Activated T-helper 2 cell treated with anti-CD3 and anti-CD28 coated beads, Interferon-gamma antibody, Interleukin-2, Interleukin-4, amounts not matched to agents 10 μg/mL and 5 μg/mL and 100 μg/mL, durations not matched to agents 14 hours and 24 hours and 36 hours (primary cell): Measurements from ENCODE around the gene LMNTD1. TPM values are rescaled to one million over a fixed set of nuclear protein-coding genes. Genes with fewer than 3 reads are reported as not detected.
A peak's percentile ranks its signal among the peaks of the same experiment; 100 is the strongest.

Experiments used
- DNase-seq: peaks from one replicate; pipeline ENCODE4 v3.0.0; 2021; ENCODE audit warnings: low spot score
- H3K27ac Mint-ChIP-seq: one replicate; pipeline ENCODE4 v1.8.0; 2021; ENCODE audit warnings: mixed read lengths
- H3K27me3 Mint-ChIP-seq: one replicate; pipeline ENCODE4 v1.8.0; 2021; ENCODE audit warnings: low read depth, mixed read lengths
- H3K36me3 Mint-ChIP-seq: one replicate; pipeline ENCODE4 v1.8.0; 2021; ENCODE audit warnings: low read depth, mixed read lengths
- H3K4me1 Mint-ChIP-seq: one replicate; pipeline ENCODE4 v1.8.0; 2021; ENCODE audit warnings: low read depth, mixed read lengths
- H3K4me3 Mint-ChIP-seq: one replicate; pipeline ENCODE4 v1.8.0; 2021; ENCODE audit warnings: low read depth, mild to moderate bottlenecking, moderate library complexity, mixed read lengths
- H3K9me3 Mint-ChIP-seq: one replicate; pipeline ENCODE4 v1.8.0; 2021; ENCODE audit warnings: mixed read lengths
- intact Hi-C: fragments of 100-400 bp; cut with micrococcal nuclease; formaldehyde crosslinking; loops from one replicate; pipeline ENCODE4 v1.15.1; 2023
- total RNA-seq: library from RNA; stranded (reverse); gene quantifications from 2 replicates; pipeline ENCODE4 v1.2.3, GENCODE V29; 2022

Gene LMNTD1
- total RNA-seq, 1 donor from 2014 or later = not detected

- no peaks in the 10 kb centered on the region for H3K4me1 Mint-ChIP-seq
- H3K9me3 Mint-ChIP-seq = peaks cover 5% of the 10 kb centered on the region
- no peaks in the 10 kb centered on the region for H3K36me3 Mint-ChIP-seq
- no peak overlapping the region for H3K27ac Mint-ChIP-seq
- DNase-seq = no peak
- H3K4me3 Mint-ChIP-seq = no peak overlapping the region
- no peaks in the 10 kb centered on the region for H3K27me3 Mint-ChIP-seq
- intact Hi-C loops = no loop called here
Observed at GRCh38 chr12:25469368-25469767, 83.7 kb downstream of the LMNTD1 start.

- no peaks in the 10 kb centered on the region for H3K36me3 Mint-ChIP-seq
- no peak for DNase-seq
- H3K4me3 Mint-ChIP-seq = no peak overlapping the region
- intact Hi-C loops = no loop called here
- H3K27ac Mint-ChIP-seq = no peak overlapping the region
- peaks cover 2% of the 10 kb centered on the region for H3K4me1 Mint-ChIP-seq
- peaks cover 5% of the 10 kb centered on the region for H3K9me3 Mint-ChIP-seq
- H3K27me3 Mint-ChIP-seq = no peaks in the 10 kb centered on the region
Observed at GRCh38 chr12:25463521-25463920, 89.6 kb downstream of the LMNTD1 start.

- no peaks in the 10 kb centered on the region for H3K36me3 Mint-ChIP-seq
- H3K9me3 Mint-ChIP-seq = peaks cover 5% of the 10 kb centered on the region
- DNase-seq = no peak
- H3K4me1 Mint-ChIP-seq = peaks cover 2% of the 10 kb centered on the region
- H3K27ac Mint-ChIP-seq = no peak overlapping the region
- intact Hi-C loops = no loop called here
- no peaks in the 10 kb centered on the region for H3K27me3 Mint-ChIP-seq
- no peak overlapping the region for H3K4me3 Mint-ChIP-seq
Observed at GRCh38 chr12:25463005-25463404, 90.1 kb downstream of the LMNTD1 start.

GRCh38 chr12:25459541-25459951, 93.5 kb downstream of the LMNTD1 start:
- Mint-ChIP-seq H3K36me3 (no peaks in the 10 kb centered on the region), H3K9me3 (no peaks in the 10 kb centered on the region)

GRCh38 chr12:25458047-25458552, 95.0 kb downstream of the LMNTD1 start:
- peaks cover 2% of the 10 kb centered on the region for H3K4me1 Mint-ChIP-seq
- no peak overlapping the region for H3K27ac Mint-ChIP-seq
- intact Hi-C loops = no loop called here
- H3K4me3 Mint-ChIP-seq = no peak overlapping the region
- H3K27me3 Mint-ChIP-seq = no peaks in the 10 kb centered on the region
- no peak for DNase-seq
- H3K36me3 Mint-ChIP-seq = no peaks in the 10 kb centered on the region
- H3K9me3 Mint-ChIP-seq = no peaks in the 10 kb centered on the region

More at GRCh38 chr12:25459541-25459951, 93.5 kb downstream of the LMNTD1 start:
- intact Hi-C loops = no loop called here
- no peak for DNase-seq
- Mint-ChIP-seq H3K4me1 (peaks cover 2% of the 10 kb centered on the region), H3K4me3 (no peak overlapping the region), H3K27me3 (no peaks in the 10 kb centered on the region), H3K27ac (no peak overlapping the region)

- Mint-ChIP-seq H3K27ac (no peak overlapping the region), H3K4me3 (no peak overlapping the region), H3K27me3 (no peaks in the 10 kb centered on the region), H3K36me3 (no peaks in the 10 kb centered on the region), H3K4me1 (peaks cover 2% of the 10 kb centered on the region), H3K9me3 (no peaks in the 10 kb centered on the region)
- intact Hi-C loops = no loop called here
- DNase-seq = no peak
Observed at GRCh38 chr12:25456474-25456873, 96.6 kb downstream of the LMNTD1 start.

- Mint-ChIP-seq H3K9me3 (no peaks in the 10 kb centered on the region), H3K4me1 (peaks cover 2% of the 10 kb centered on the region), H3K27ac (no peak overlapping the region), H3K27me3 (no peaks in the 10 kb centered on the region), H3K36me3 (no peaks in the 10 kb centered on the region), H3K4me3 (no peak overlapping the region)
- no peak for DNase-seq
- intact Hi-C loops = no loop called here
Observed at GRCh38 chr12:25455696-25456095, 97.4 kb downstream of the LMNTD1 start.

- no peaks in the 10 kb centered on the region for H3K36me3 Mint-ChIP-seq
- DNase-seq = no peak
Observed at GRCh38 chr12:25449007-25449406, 104.1 kb downstream of the LMNTD1 start.

GRCh38 chr12:25447046-25447445, 106.0 kb downstream of the LMNTD1 start:
- intact Hi-C loops = no loop called here
- DNase-seq = no peak
- H3K27me3 Mint-ChIP-seq = peaks cover 23% of the 10 kb centered on the region
- no peaks in the 10 kb centered on the region for H3K4me1 Mint-ChIP-seq
- H3K36me3 Mint-ChIP-seq = no peaks in the 10 kb centered on the region
- no peak overlapping the region for H3K27ac Mint-ChIP-seq
- no peak overlapping the region for H3K4me3 Mint-ChIP-seq
- no peaks in the 10 kb centered on the region for H3K9me3 Mint-ChIP-seq

More at GRCh38 chr12:25449007-25449406, 104.1 kb downstream of the LMNTD1 start:
- Mint-ChIP-seq H3K9me3 (no peaks in the 10 kb centered on the region), H3K27ac (no peak overlapping the region), H3K27me3 (peaks cover 19% of the 10 kb centered on the region), H3K4me3 (no peak overlapping the region), H3K4me1 (no peaks in the 10 kb centered on the region)
- intact Hi-C loops = no loop called here

- DNase-seq = no peak
- Mint-ChIP-seq H3K4me1 (peaks cover 17% of the 10 kb centered on the region), H3K27me3 (peaks cover 8% of the 10 kb centered on the region), H3K36me3 (no peaks in the 10 kb centered on the region), H3K4me3 (no peak overlapping the region), H3K27ac (no peak overlapping the region), H3K9me3 (no peaks in the 10 kb centered on the region)
- intact Hi-C loops = loop anchor here (5.0 to 10.0 kb wide), 2 partner anchors 119 to 336 kb away; no protein-coding TSS in a partner anchor
Observed at GRCh38 chr12:25438638-25439037, 114.4 kb downstream of the LMNTD1 start.

GRCh38 chr12:25436206-25437030, 116.7 kb downstream of the LMNTD1 start:
- Mint-ChIP-seq H3K27ac (no peak overlapping the region), H3K9me3 (no peaks in the 10 kb centered on the region), H3K4me3 (peak overlapping the region; percentile 55), H3K27me3 (peaks cover 12% of the 10 kb centered on the region), H3K36me3 (no peaks in the 10 kb centered on the region), H3K4me1 (peaks cover 24% of the 10 kb centered on the region)
- DNase-seq = peak; percentile 22
- intact Hi-C loops = loop anchor here (1.0 to 10.0 kb wide), 3 partner anchors 121 to 593 kb away; no protein-coding TSS in a partner anchor

GRCh38 chr12:25435431-25435830, 117.7 kb downstream of the LMNTD1 start:
- Mint-ChIP-seq H3K27me3 (peaks cover 14% of the 10 kb centered on the region), H3K36me3 (no peaks in the 10 kb centered on the region), H3K4me3 (no peak overlapping the region), H3K27ac (no peak overlapping the region), H3K9me3 (no peaks in the 10 kb centered on the region), H3K4me1 (peaks cover 25% of the 10 kb centered on the region)
- DNase-seq = no peak
- intact Hi-C loops = loop anchor here (5.0 to 10.0 kb wide), 2 partner anchors 122 to 339 kb away; no protein-coding TSS in a partner anchor

GRCh38 chr12:25434515-25434914, 118.6 kb downstream of the LMNTD1 start:
- no peak for DNase-seq
- Mint-ChIP-seq H3K27me3 (peaks cover 15% of the 10 kb centered on the region), H3K4me1 (peaks cover 30% of the 10 kb centered on the region), H3K4me3 (no peak overlapping the region), H3K36me3 (no peaks in the 10 kb centered on the region), H3K9me3 (no peaks in the 10 kb centered on the region), H3K27ac (no peak overlapping the region)
- intact Hi-C loops = loop anchor here (10.0 kb wide), 1 partner anchor 340 kb away; no protein-coding TSS in a partner anchor
